HEK293T (cell line): ENCODE measurements around the gene TLX2.

Experiments
- CTCF ChIA-PET: fragments of 350-600 bp; formaldehyde crosslinking; extraction: SDS; loops from one replicate; lab custom pipeline; 2021; ENCODE audit warnings: antibody characterized with exemption, inconsistent platforms; lab: Yijun Ruan, JAX
- POLR2A ChIA-PET: fragments of 350-600 bp; formaldehyde crosslinking; extraction: SDS; loops from one replicate; lab custom pipeline; 2020; ENCODE audit warnings: antibody characterized with exemption, inconsistent platforms; lab: Yijun Ruan, JAX
- DNase-seq: peaks from one replicate; pipeline ENCODE4 v3.0.0; 2012; ENCODE audit warnings: mixed read lengths; ENCODE audit errors: extremely low spot score
- ARNT ChIP-seq: fragments of 450-650 bp; IDR thresholded peaks from 2 replicates; pipeline ENCODE4 v1.6.1; 2017; ENCODE audit warnings: mild to moderate bottlenecking
- BHLHE40 ChIP-seq: fragments of 450-650 bp; IDR thresholded peaks from 2 replicates; pipeline ENCODE4 v1.6.1; 2016; ENCODE audit warnings: mild to moderate bottlenecking, moderate library complexity, borderline replicate concordance
- CTBP1 ChIP-seq: fragments of 450-650 bp; IDR thresholded peaks from 2 replicates; pipeline ENCODE4 v1.6.1; 2016; ENCODE audit warnings: borderline replicate concordance
- ELF4 ChIP-seq: fragments of 450-650 bp; IDR thresholded peaks from 2 replicates; pipeline ENCODE4 v1.6.1; 2017; ENCODE audit warnings: antibody characterized with exemption
- FOXA1 ChIP-seq: fragments of 450-650 bp; IDR thresholded peaks from 2 replicates; pipeline ENCODE4 v1.6.1; 2016; ENCODE audit warnings: mild to moderate bottlenecking
- FOXK2 ChIP-seq: fragments of 450-650 bp; IDR thresholded peaks from 2 replicates; pipeline ENCODE4 v1.6.1; 2016; ENCODE audit warnings: mild to moderate bottlenecking
- FOXM1 ChIP-seq: fragments of 450-650 bp; IDR thresholded peaks from 2 replicates; pipeline ENCODE4 v1.6.1; 2017; ENCODE audit warnings: mild to moderate bottlenecking, borderline replicate concordance
- HDGF ChIP-seq: fragments of 450-650 bp; IDR thresholded peaks from 2 replicates; pipeline ENCODE4 v1.6.1; 2017; ENCODE audit warnings: antibody characterized with exemption, borderline replicate concordance
- L3MBTL2 ChIP-seq: fragments of 450-650 bp; conservative IDR thresholded peaks from 2 replicates; pipeline ENCODE4 v1.6.1; 2016; ENCODE audit warnings: mild to moderate bottlenecking
- LEF1 ChIP-seq: fragments of 450-650 bp; IDR thresholded peaks from 2 replicates; pipeline ENCODE4 v1.6.1; 2017; ENCODE audit warnings: mild to moderate bottlenecking, borderline replicate concordance
- NFRKB ChIP-seq: fragments of 450-650 bp; IDR thresholded peaks from 2 replicates; pipeline ENCODE4 v1.6.1; 2016; ENCODE audit warnings: mild to moderate bottlenecking, moderate library complexity
- SP1 ChIP-seq: fragments of 450-650 bp; IDR thresholded peaks from 2 replicates; pipeline ENCODE4 v1.6.1; 2017
- SUZ12 ChIP-seq: fragments of 450-650 bp; IDR thresholded peaks from 2 replicates; pipeline ENCODE4 v1.6.1; 2016; ENCODE audit warnings: mild to moderate bottlenecking
- TARDBP ChIP-seq: fragments of 450-650 bp; IDR thresholded peaks from 2 replicates; pipeline ENCODE4 v1.6.1; 2016
- ZNF384 ChIP-seq: fragments of 450-650 bp; IDR thresholded peaks from 2 replicates; pipeline ENCODE4 v1.6.1; 2016
- TF ChIP-seq, protein P1 (sequence below): fragments of 450-650 bp; IDR thresholded peaks from 2 replicates; pipeline ENCODE4 v1.6.1; 2016

The TLX2 gene

DNA sequence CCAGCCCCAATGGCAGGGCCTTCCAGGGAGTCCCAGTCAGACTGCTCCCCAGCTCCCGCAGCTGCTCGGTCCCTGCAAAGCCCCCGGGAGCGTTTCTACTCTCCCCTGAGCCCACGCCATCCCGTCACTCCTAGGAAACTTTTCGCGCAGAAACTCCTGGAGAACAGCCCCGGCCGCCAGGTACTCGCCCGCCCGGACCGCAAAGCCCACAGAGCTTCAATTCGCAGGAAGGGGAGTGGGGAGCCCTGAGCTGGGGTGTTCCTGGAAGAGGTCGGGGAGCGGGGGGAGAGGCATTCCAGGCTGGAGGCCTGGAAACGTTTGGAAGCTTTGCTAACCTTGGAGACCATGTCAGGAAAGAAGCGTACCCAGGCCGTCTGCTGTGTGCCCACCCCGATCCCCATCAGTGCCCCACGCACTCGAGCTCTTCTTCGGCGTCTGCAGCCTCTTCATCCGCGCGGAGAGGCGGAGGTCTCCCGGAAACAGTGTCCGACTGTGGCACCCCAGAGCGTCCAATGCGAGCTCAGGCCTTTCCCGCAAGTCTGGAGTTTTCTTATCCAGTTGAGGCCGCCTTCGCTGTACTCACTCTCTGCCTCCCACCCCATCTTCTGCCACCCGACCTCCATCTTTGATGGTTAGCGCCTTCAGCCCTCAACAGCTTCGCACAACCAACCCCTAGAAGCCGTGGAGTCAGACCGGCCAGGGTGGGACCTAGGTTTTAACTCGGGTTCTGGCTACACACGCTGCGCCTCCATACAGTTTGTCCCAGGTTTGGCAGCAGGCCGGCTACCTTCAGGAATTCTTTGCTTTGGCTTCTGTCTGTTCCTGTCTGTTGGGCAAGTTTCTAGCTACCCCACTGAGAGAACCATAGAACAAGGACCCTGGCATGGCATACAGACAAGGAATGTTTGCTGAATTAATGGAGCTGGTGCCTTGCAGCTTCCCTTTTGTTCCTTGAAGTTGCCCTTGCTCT lies 10.5 kb upstream of the TLX2 start:
- ChIA-PET CTCF (interaction anchor here (0.6 to 1.4 kb wide), 2 partner anchors 21 to 41 kb away, joined by 4 to 6 read pairs; partner anchors contain the start of genes CCDC142 and TTC31), POLR2A (interaction anchor here (0.8 to 1.5 kb wide), 5 partner anchors 10 to 45 kb away, joined by 3 to 6 read pairs (median 4); partner anchors contain the start of genes MRPL53, TTC31 and WBP1)
- no peak for TF ChIP-seq ELF4
- TF ChIP-seq CTBP1, result no peak
- no peak for TF ChIP-seq LEF1
- TF ChIP-seq SUZ12, result no peak
- no peak for TF ChIP-seq L3MBTL2
- no peak for TF ChIP-seq FOXM1
- TF ChIP-seq SP1, result no peak
- no peak for TF ChIP-seq BHLHE40
- TF ChIP-seq HDGF, result no peak
- TF ChIP-seq NFRKB, result no peak
- TF ChIP-seq TARDBP, result no peak
- TF ChIP-seq FOXA1, result no peak
- no peak for TF ChIP-seq ARNT
- no peak for TF ChIP-seq ZNF384
- no peak for DNase-seq

GRCh38 chr2:74504591-74504990 lies 9.7 kb upstream of the TLX2 start:
- DNase-seq, result no peak
- TF ChIP-seq L3MBTL2 (no peak), FOXK2 (no peak), CTBP1 (no peak), BHLHE40 (no peak), LEF1 (no peak), SP1 (no peak), SUZ12 (no peak), ELF4 (no peak), ZNF384 (no peak), TARDBP (no peak), HDGF (no peak), ARNT (no peak), NFRKB (no peak), FOXA1 (no peak), FOXM1 (no peak)
- TF ChIP-seq, protein P1, sequence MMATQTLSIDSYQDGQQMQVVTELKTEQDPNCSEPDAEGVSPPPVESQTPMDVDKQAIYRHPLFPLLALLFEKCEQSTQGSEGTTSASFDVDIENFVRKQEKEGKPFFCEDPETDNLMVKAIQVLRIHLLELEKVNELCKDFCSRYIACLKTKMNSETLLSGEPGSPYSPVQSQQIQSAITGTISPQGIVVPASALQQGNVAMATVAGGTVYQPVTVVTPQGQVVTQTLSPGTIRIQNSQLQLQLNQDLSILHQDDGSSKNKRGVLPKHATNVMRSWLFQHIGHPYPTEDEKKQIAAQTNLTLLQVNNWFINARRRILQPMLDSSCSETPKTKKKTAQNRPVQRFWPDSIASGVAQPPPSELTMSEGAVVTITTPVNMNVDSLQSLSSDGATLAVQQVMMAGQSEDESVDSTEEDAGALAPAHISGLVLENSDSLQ, result no peak
- ChIA-PET POLR2A (interaction anchor here (1.1 kb wide), 1 partner anchor 44 kb away, joined by 4 read pairs; no protein-coding TSS in a partner anchor), CTCF (interaction anchor here (0.6 kb wide), 1 partner anchor 40 kb away, joined by 4 read pairs; no protein-coding TSS in a partner anchor)

DNA sequence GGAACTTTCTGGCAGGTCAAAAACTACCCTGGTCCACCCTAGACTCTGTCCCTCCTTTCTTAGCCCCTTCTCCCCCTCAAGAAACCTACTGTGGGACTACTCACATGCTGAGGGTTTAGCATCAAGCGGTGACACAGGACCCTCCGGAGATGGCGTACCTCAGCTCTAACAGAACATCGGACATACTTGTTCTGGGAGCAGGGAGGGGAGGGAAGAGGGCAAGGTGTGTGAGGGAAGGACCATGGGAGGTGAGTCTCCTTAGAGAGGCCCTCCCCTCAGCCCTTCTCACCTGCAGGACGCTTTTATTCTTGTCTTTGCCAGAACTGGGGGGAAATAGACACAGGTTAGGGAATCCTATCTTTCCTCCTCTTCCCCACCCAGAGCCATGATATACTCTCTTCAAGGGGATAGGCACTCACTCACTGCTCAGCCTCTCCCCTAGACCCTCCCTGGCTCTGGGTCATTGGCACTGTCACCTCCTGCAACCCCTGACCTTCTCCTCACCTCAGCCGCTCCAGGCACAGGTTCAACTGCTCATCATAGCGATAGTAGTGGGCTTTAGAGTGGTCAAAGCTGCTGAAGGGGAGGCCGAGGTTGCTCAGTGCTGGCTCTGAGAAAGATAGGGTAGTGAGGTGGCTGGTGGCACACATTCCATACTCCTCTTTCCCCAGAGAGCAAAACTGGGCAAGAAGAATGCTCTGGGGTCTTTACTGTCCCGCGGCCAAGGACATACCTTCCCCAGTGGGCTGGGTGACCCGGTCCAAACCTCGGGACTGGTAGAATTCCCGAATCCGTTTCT lies 8.6 kb upstream of the TLX2 start:
- DNase-seq, result no peak
- TF ChIP-seq TARDBP (no peak), NFRKB (no peak), ARNT (no peak), L3MBTL2 (no peak), HDGF (no peak), FOXA1 (no peak), FOXM1 (no peak), BHLHE40 (no peak), LEF1 (no peak), ZNF384 (no peak), FOXK2 (no peak), SP1 (no peak)
- TF ChIP-seq, protein P1, result no peak
- ChIA-PET CTCF (no interaction called here), POLR2A (interaction anchor here (6.4 kb wide), 1 partner anchor 23 kb away, joined by 70 read pairs; the partner anchor contains the start of genes AUP1, DQX1 and HTRA2)

- CTCF ChIA-PET, result interaction anchor here (0.6 to 1.5 kb wide), 2 partner anchors 25 to 52 kb away, joined by 3 read pairs; no protein-coding TSS in a partner anchor
- TF ChIP-seq LEF1 (no peak), HDGF (no peak), FOXK2 (no peak), TARDBP (no peak), FOXM1 (0 out of 2 replicates have a peak, but pooled peaks have one; percentile 33), ZNF384 (no peak), BHLHE40 (no peak), CTBP1 (no peak), SUZ12 (no peak), SP1 (no peak), ARNT (no peak), FOXA1 (no peak), ELF4 (peak; percentile 87), L3MBTL2 (peak; percentile 61), NFRKB (no peak)
- TF ChIP-seq, protein P1, result no peak
- POLR2A ChIA-PET, result interaction anchor here (1.0 to 6.4 kb wide), 18 partner anchors 9 to 116 kb away, joined by 3 to 70 read pairs (median 4); partner anchors contain the start of genes AUP1, CCDC142, DQX1 and HTRA2
Observed at GRCh38 chr2:74507145-74507925, 6.9 kb upstream of the TLX2 start, which contains the start of gene PCGF1. PCGF1 (minus strand) TSS chr2:74507695; CDS start chr2:74507668, 27 bp downstream.

More at GRCh38 chr2:74507145-74507925, 6.9 kb upstream of the TLX2 start, which contains the start of gene PCGF1:
- DNase-seq, result peak; percentile 97
